CD4-positive, alpha-beta T cell treated with Interleukin-15 for 1 hour (primary cell): ENCODE measurements around the gene LRRFIP1.
"Not testable (repeated sequence)": the region's sequence is repeated elsewhere in the genome, so short reads cannot be mapped to it uniquely, and the experiment has no call there.

Experiments
- DNase-seq: peaks from one replicate; pipeline ENCODE4 v3.0.0-alpha.2; 2020

Gene LRRFIP1

GRCh38 chr2:237627441-237628246 lies at the start of gene LRRFIP1:
TSS of gene LRRFIP1 (plus strand) at chr2:237627587. CDS start at chr2:237627645, 58 bp downstream.
- no peak for DNase-seq

- no peak for DNase-seq
Measured at GRCh38 chr2:237577956-237578870, 49.2 kb upstream of the LRRFIP1 start.

- DNase-seq = no peak
Measured at GRCh38 chr2:237581326-237581725, 46.1 kb upstream of the LRRFIP1 start.

GRCh38 chr2:237581751-237582746 lies 45.3 kb upstream of the LRRFIP1 start:
- peak; percentile 62 for DNase-seq

GRCh38 chr2:237583385-237584295 lies 43.7 kb upstream of the LRRFIP1 start:
- no peak for DNase-seq

GRCh38 chr2:237585590-237586221 lies 41.7 kb upstream of the LRRFIP1 start:
- DNase-seq = no peak

GRCh38 chr2:237588044-237588696 lies 39.2 kb upstream of the LRRFIP1 start:
- DNase-seq = no peak

- no peak for DNase-seq
Measured at GRCh38 chr2:237590272-237591140, 36.9 kb upstream of the LRRFIP1 start, which contains the start of gene RAB17. TSS of gene RAB17 (minus strand) at chr2:237590734. CDS start at chr2:237586154, 4,580 bp downstream.

- DNase-seq = peak; percentile 22
Measured at GRCh38 chr2:237591141-237591881, 36.1 kb upstream of the LRRFIP1 start.

GRCh38 chr2:237592425-237592980 lies 34.9 kb upstream of the LRRFIP1 start:
- no peak for DNase-seq

- DNase-seq = no peak
Measured at GRCh38 chr2:237593036-237593435, 34.4 kb upstream of the LRRFIP1 start.

GRCh38 chr2:237593596-237594320 lies 33.6 kb upstream of the LRRFIP1 start:
- no peak for DNase-seq

GRCh38 chr2:237594514-237594871 lies 32.9 kb upstream of the LRRFIP1 start:
- DNase-seq = no peak

GRCh38 chr2:237595829-237596519 lies 31.4 kb upstream of the LRRFIP1 start:
- DNase-seq = not testable (repeated sequence)

GRCh38 chr2:237596520-237597195 lies 30.7 kb upstream of the LRRFIP1 start:
- no peak for DNase-seq
